GM19328 (cell line): ENCODE results near the gene PIP5K1B.
A peak's percentile ranks its signal among the peaks of the same experiment; 100 is the strongest.

Experiments
- ATAC-seq: cut with Tn5 transposase; IDR thresholded peaks from one replicate; pipeline ENCODE4 v1.9.1; 2021; ENCODE audit warnings: mild to moderate bottlenecking, moderate library complexity; ENCODE audit not compliant: unreplicated experiment

PIP5K1B gene

GRCh38 chr9:68769852-68770251 lies 64.8 kb downstream of the PIP5K1B start:
- ATAC-seq: no peak

- ATAC-seq: no peak
Measured at GRCh38 chr9:68771376-68771775, 66.3 kb downstream of the PIP5K1B start.

- ATAC-seq: no peak
Measured at GRCh38 chr9:68775003-68775730, 70.1 kb downstream of the PIP5K1B start.

- ATAC-seq: no peak
Measured at GRCh38 chr9:68777070-68777763, 72.2 kb downstream of the PIP5K1B start.

- ATAC-seq: no peak
Measured at GRCh38 chr9:68778635-68779034, 73.6 kb downstream of the PIP5K1B start.

- peak; percentile 79 for ATAC-seq
Measured at GRCh38 chr9:68779558-68780379, 74.7 kb downstream of the PIP5K1B start.

- ATAC-seq: no peak
Measured at GRCh38 chr9:68780380-68780712, 75.3 kb downstream of the PIP5K1B start.

GRCh38 chr9:68780720-68781119 lies 75.7 kb downstream of the PIP5K1B start:
- no peak for ATAC-seq

GRCh38 chr9:68781928-68782327 lies 76.9 kb downstream of the PIP5K1B start:
- ATAC-seq: no peak

- ATAC-seq: no peak
Measured at GRCh38 chr9:68782546-68782945, 77.5 kb downstream of the PIP5K1B start.

GRCh38 chr9:68785965-68786364 lies 80.9 kb downstream of the PIP5K1B start:
- ATAC-seq: no peak

- no peak for ATAC-seq
Measured at GRCh38 chr9:68791169-68791568, 86.1 kb downstream of the PIP5K1B start.

- peak; percentile 87 for ATAC-seq
Measured at GRCh38 chr9:68793605-68794343, 88.7 kb downstream of the PIP5K1B start.

GRCh38 chr9:68794898-68795297 lies 89.9 kb downstream of the PIP5K1B start:
- ATAC-seq: no peak

GRCh38 chr9:68795411-68795810 lies 90.4 kb downstream of the PIP5K1B start:
- ATAC-seq: no peak

GRCh38 chr9:68797116-68797515 lies 92.1 kb downstream of the PIP5K1B start:
- no peak for ATAC-seq

- no peak for ATAC-seq
Measured at GRCh38 chr9:68798423-68798822, 93.4 kb downstream of the PIP5K1B start.

GRCh38 chr9:68800836-68801235 lies 95.8 kb downstream of the PIP5K1B start:
- no peak for ATAC-seq

- peak; percentile 95 for ATAC-seq
Measured at GRCh38 chr9:68802525-68803015, 97.5 kb downstream of the PIP5K1B start.

GRCh38 chr9:68804911-68805889 lies 100.2 kb downstream of the PIP5K1B start:
- no peak for ATAC-seq
